NT2/D1 (cell line): ENCODE measurements around the gene PRKCQ.

Experiments used
- DNase-seq: peaks from one replicate; pipeline ENCODE4 v3.0.0-alpha.2; 2011; ENCODE audit warnings: low read depth, low spot score
- H3K27me3 ChIP-seq: 2 replicates; pipeline ENCODE4 v1.6.0; 2011; ENCODE audit warnings: mild to moderate bottlenecking; ENCODE audit not compliant: insufficient read length, insufficient read depth
- H3K36me3 ChIP-seq: 2 replicates; pipeline ENCODE4 v1.6.1; 2011; ENCODE audit warnings: mild to moderate bottlenecking, low read length, mixed read lengths; ENCODE audit not compliant: insufficient read depth, insufficient read length
- H3K4me1 ChIP-seq: 2 replicates; pipeline ENCODE4 v1.5.1; 2011; ENCODE audit not compliant: insufficient read depth, insufficient read length
- H3K4me3 ChIP-seq: 2 replicates; pipeline ENCODE4 v1.5.1; 2011; ENCODE audit warnings: low read depth; ENCODE audit not compliant: insufficient read length
- H3K9ac ChIP-seq: 2 replicates; pipeline ENCODE4 v1.6.0; 2011; ENCODE audit warnings: low read depth; ENCODE audit not compliant: insufficient read length
- H3K9me3 ChIP-seq: 2 replicates; pipeline ENCODE4 v1.5.1; 2011; ENCODE audit warnings: mild to moderate bottlenecking, low read length; ENCODE audit not compliant: insufficient read depth
- SUZ12 ChIP-seq: IDR thresholded peaks from 2 replicates; pipeline ENCODE4 v1.6.1; 2011; ENCODE audit not compliant: insufficient read length, insufficient read depth; ENCODE audit errors: extremely low read depth
- YY1 ChIP-seq: IDR thresholded peaks from 2 replicates; pipeline ENCODE4 v1.6.1; 2011; ENCODE audit not compliant: insufficient read length, insufficient read depth
- ZNF274 ChIP-seq: IDR thresholded peaks from 2 replicates; pipeline ENCODE4 v1.6.1; 2011; ENCODE audit warnings: mild to moderate bottlenecking, low read depth, low read length

The PRKCQ gene

GRCh38 chr10:6399879-6400278 is 180.2 kb downstream of the PRKCQ start:
- DNase-seq, result no peak
- TF ChIP-seq SUZ12, result no peak
- no peak for TF ChIP-seq YY1
- no peak for TF ChIP-seq ZNF274
- H3K27me3 ChIP-seq, result peaks cover 3% of the 10 kb centered on the region
- H3K4me1 ChIP-seq, result no peaks in the 10 kb centered on the region
- H3K36me3 ChIP-seq, result no peaks in the 10 kb centered on the region
- H3K9ac ChIP-seq, result no peak overlapping the region
- no peak overlapping the region for H3K4me3 ChIP-seq
- H3K9me3 ChIP-seq, result no peaks in the 10 kb centered on the region

GRCh38 chr10:6399231-6399741 is 180.8 kb downstream of the PRKCQ start:
- H3K4me3 ChIP-seq, result no peak overlapping the region
- H3K4me1 ChIP-seq, result no peaks in the 10 kb centered on the region
- H3K9ac ChIP-seq, result no peak overlapping the region
- no peaks in the 10 kb centered on the region for H3K9me3 ChIP-seq
- no peak for TF ChIP-seq SUZ12
- no peak for TF ChIP-seq YY1
- TF ChIP-seq ZNF274, result no peak
- H3K36me3 ChIP-seq, result no peaks in the 10 kb centered on the region
- DNase-seq, result no peak
- H3K27me3 ChIP-seq, result peaks cover 3% of the 10 kb centered on the region

GRCh38 chr10:6398399-6398798 is 181.7 kb downstream of the PRKCQ start:
- TF ChIP-seq ZNF274 (no peak), YY1 (no peak), SUZ12 (no peak)
- Histone ChIP-seq H3K36me3 (no peaks in the 10 kb centered on the region), H3K9me3 (no peaks in the 10 kb centered on the region), H3K9ac (no peak overlapping the region), H3K4me3 (no peak overlapping the region), H3K27me3 (peaks cover 3% of the 10 kb centered on the region), H3K4me1 (no peaks in the 10 kb centered on the region)
- no peak for DNase-seq

GRCh38 chr10:6396652-6397051 is 183.4 kb downstream of the PRKCQ start:
- Histone ChIP-seq H3K4me3 (no peak overlapping the region), H3K9me3 (no peaks in the 10 kb centered on the region), H3K9ac (no peak overlapping the region), H3K4me1 (no peaks in the 10 kb centered on the region), H3K27me3 (no peaks in the 10 kb centered on the region), H3K36me3 (no peaks in the 10 kb centered on the region)
- DNase-seq, result no peak
- TF ChIP-seq YY1, result no peak
- TF ChIP-seq SUZ12, result no peak
- no peak for TF ChIP-seq ZNF274

- no peaks in the 10 kb centered on the region for H3K9me3 ChIP-seq
- TF ChIP-seq YY1 (no peak), SUZ12 (no peak), ZNF274 (no peak)
- H3K4me3 ChIP-seq, result no peak overlapping the region
- H3K36me3 ChIP-seq, result no peaks in the 10 kb centered on the region
- DNase-seq, result no peak
- no peaks in the 10 kb centered on the region for H3K4me1 ChIP-seq
- H3K9ac ChIP-seq, result no peak overlapping the region
- no peaks in the 10 kb centered on the region for H3K27me3 ChIP-seq
These were observed 183.8 kb downstream of the PRKCQ start for GRCh38 chr10:6396226-6396625.

GRCh38 chr10:6395606-6396005 is 184.5 kb downstream of the PRKCQ start:
- H3K9me3 ChIP-seq, result peaks cover 3% of the 10 kb centered on the region; the same call in 1 of the 2 replicates
- no peak for DNase-seq
- no peak overlapping the region for H3K9ac ChIP-seq
- H3K27me3 ChIP-seq, result no peaks in the 10 kb centered on the region
- H3K36me3 ChIP-seq, result no peaks in the 10 kb centered on the region
- TF ChIP-seq SUZ12 (no peak), YY1 (no peak), ZNF274 (no peak)
- no peaks in the 10 kb centered on the region for H3K4me1 ChIP-seq
- H3K4me3 ChIP-seq, result no peak overlapping the region

- no peak for TF ChIP-seq YY1
- TF ChIP-seq SUZ12, result no peak
- TF ChIP-seq ZNF274, result no peak
- no peaks in the 10 kb centered on the region for H3K27me3 ChIP-seq
- peaks cover 11% of the 10 kb centered on the region; the same call in 1 of the 2 replicates for H3K9me3 ChIP-seq
- no peak overlapping the region for H3K4me3 ChIP-seq
- H3K9ac ChIP-seq, result no peak overlapping the region
- no peaks in the 10 kb centered on the region for H3K36me3 ChIP-seq
- no peaks in the 10 kb centered on the region for H3K4me1 ChIP-seq
- DNase-seq, result no peak
These were observed 186.0 kb downstream of the PRKCQ start for GRCh38 chr10:6394084-6394483.
